ENCODE results near the gene NMRK2.

NMRK2 gene

GRCh38 chr19:3919793-3920192 is 13.1 kb upstream of the NMRK2 start:
- no peak overlapping the region for H4K91ac ChIP-seq (ENCODE audit: low read depth, low read length, poor library complexity)
- DNase-seq (ENCODE audit: low spot score) = no peak
- no peak overlapping the region for H2AK5ac ChIP-seq (ENCODE audit: low read depth, low read length)
- H2BK15ac ChIP-seq (ENCODE audit: low read length) = no peak overlapping the region
- H3K36me3 ChIP-seq (replicated peaks in 1 of 2; ENCODE audit: control insufficient read depth in 2 of 2, insufficient read depth in 2 of 2, low read length in 2 of 2) = peaks cover 16 to 20% of the 10 kb centered on the region in 2 donors
- H3K18ac ChIP-seq (ENCODE audit: low read length) = no peak overlapping the region
- H3K23ac ChIP-seq (ENCODE audit: low read depth, low read length, poor library complexity) = no peak overlapping the region
- H3K9ac ChIP-seq (ENCODE audit: low read depth, low read length, poor library complexity) = no peak overlapping the region
- H2BK12ac ChIP-seq (ENCODE audit: low read length) = no peak overlapping the region
- no peak overlapping the region for H3K4ac ChIP-seq (ENCODE audit: low read length)
- peaks cover 8 to 9% of the 10 kb centered on the region in 2 donors for H3K9me3 ChIP-seq (replicated peaks in 1 of 2; ENCODE audit: control insufficient read depth in 2 of 2, insufficient read depth in 1 of 2, low read depth in 1 of 2, low read length in 2 of 2)
- H3K4me2 ChIP-seq (ENCODE audit: insufficient read depth, low read length, poor library complexity, severe bottlenecking) = no peak overlapping the region
- no CpG with 5 or more reads among the region's 8 CpGs for WGBS, 2 donors (ENCODE audit: extremely low coverage in 2 of 2, insufficient read length in 2 of 2, insufficient replicate concordance in 1 of 2)
- no peak overlapping the region for H2AFZ ChIP-seq (ENCODE audit: low read length)
- no peak overlapping the region for H3K4me3 ChIP-seq (ENCODE audit: low read length in 2 of 2)
- H3K14ac ChIP-seq (ENCODE audit: low read length) = no peak overlapping the region
- no peak overlapping the region for H4K8ac ChIP-seq (ENCODE audit: low read depth, low read length)
- H3K27ac ChIP-seq (replicated peaks; ENCODE audit: low read length) = no peak overlapping the region
- H2BK120ac ChIP-seq (ENCODE audit: low read depth, low read length) = peak overlapping the region; percentile 41
- no peaks in the 10 kb centered on the region for H3K79me1 ChIP-seq (ENCODE audit: low read depth, low read length)
- no peaks in the 10 kb centered on the region for H3K27me3 ChIP-seq (ENCODE audit: control insufficient read depth in 3 of 3, insufficient read depth in 3 of 3, low read depth in 1 of 3, low read length in 3 of 3)
- no peaks in the 10 kb centered on the region for H3K4me1 ChIP-seq (ENCODE audit: control insufficient read depth in 2 of 2, insufficient read depth in 1 of 2, low read depth in 1 of 2, low read length in 2 of 2)
- H2BK5ac ChIP-seq (ENCODE audit: low read length) = no peak overlapping the region

DNA sequence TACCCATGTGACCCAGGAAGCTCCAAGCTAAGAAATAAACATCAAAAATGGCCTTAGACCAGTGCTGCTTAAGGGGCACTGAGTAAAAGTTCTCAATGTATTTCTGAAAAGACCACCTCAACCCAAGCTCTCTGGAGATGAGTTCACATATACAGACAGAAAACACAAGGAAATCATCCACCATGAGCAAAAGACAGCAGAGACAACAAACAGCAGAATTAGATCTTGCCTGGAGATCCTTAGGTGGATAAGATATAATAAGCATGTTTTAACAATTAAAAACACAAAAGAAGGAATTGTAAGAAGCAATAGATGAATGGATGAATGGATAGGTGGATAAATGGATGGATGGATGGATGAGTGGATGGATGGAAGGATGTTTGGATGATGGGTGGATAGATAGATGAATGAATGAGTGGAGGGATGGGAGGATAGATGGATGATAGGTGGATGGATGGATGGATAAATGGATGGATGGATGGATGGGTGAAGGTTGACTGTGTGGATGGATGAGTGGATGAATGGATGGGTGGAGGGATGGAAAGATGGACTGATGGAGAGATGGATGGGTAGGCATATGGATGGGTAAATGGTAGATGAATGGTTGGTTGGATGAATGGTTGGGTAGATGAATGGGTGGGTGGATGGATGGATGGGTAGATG is 9.6 kb upstream of the NMRK2 start:
- no peaks in the 10 kb centered on the region for H3K4me1 ChIP-seq (ENCODE audit: control insufficient read depth in 2 of 2, insufficient read depth in 1 of 2, low read depth in 1 of 2, low read length in 2 of 2)
- H3K9me3 ChIP-seq (replicated peaks in 1 of 2; ENCODE audit: control insufficient read depth in 2 of 2, insufficient read depth in 1 of 2, low read depth in 1 of 2, low read length in 2 of 2) = peaks cover 5% of the 10 kb centered on the region in 2 donors
- no peak overlapping the region for H4K91ac ChIP-seq (ENCODE audit: low read depth, low read length, poor library complexity)
- no peak overlapping the region for H3K14ac ChIP-seq (ENCODE audit: low read length)
- no peak overlapping the region for H4K8ac ChIP-seq (ENCODE audit: low read depth, low read length)
- no peak overlapping the region for H3K9ac ChIP-seq (ENCODE audit: low read depth, low read length, poor library complexity)
- no peak overlapping the region for H2AK5ac ChIP-seq (ENCODE audit: low read depth, low read length)
- no peak overlapping the region for H3K27ac ChIP-seq (replicated peaks; ENCODE audit: low read length)
- no peak overlapping the region for H3K4ac ChIP-seq (ENCODE audit: low read length)
- H2BK120ac ChIP-seq (ENCODE audit: low read depth, low read length) = no peak overlapping the region
- no peak overlapping the region for H3K4me2 ChIP-seq (ENCODE audit: insufficient read depth, low read length, poor library complexity, severe bottlenecking)
- no peak overlapping the region for H3K23ac ChIP-seq (ENCODE audit: low read depth, low read length, poor library complexity)
- H3K4me3 ChIP-seq (ENCODE audit: low read length in 2 of 2) = no peak overlapping the region
- H3K18ac ChIP-seq (ENCODE audit: low read length) = no peak overlapping the region
- H2AFZ ChIP-seq (ENCODE audit: low read length) = no peak overlapping the region
- no peak overlapping the region for H2BK15ac ChIP-seq (ENCODE audit: low read length)
- H3K79me1 ChIP-seq (ENCODE audit: low read depth, low read length) = peaks cover under 1% of the 10 kb centered on the region
- no peak overlapping the region for H2BK5ac ChIP-seq (ENCODE audit: low read length)
- H3K27me3 ChIP-seq (ENCODE audit: control insufficient read depth in 3 of 3, insufficient read depth in 3 of 3, low read depth in 1 of 3, low read length in 3 of 3) = no peaks in the 10 kb centered on the region
- DNase-seq (ENCODE audit: low spot score) = no peak
- no peak overlapping the region for H2BK12ac ChIP-seq (ENCODE audit: low read length)
- peaks cover 14 to 20% of the 10 kb centered on the region in 2 donors for H3K36me3 ChIP-seq (replicated peaks in 1 of 2; ENCODE audit: control insufficient read depth in 2 of 2, insufficient read depth in 2 of 2, low read length in 2 of 2)

GRCh38 chr19:3923912-3924311 is 9.0 kb upstream of the NMRK2 start:
- Histone ChIP-seq H2AFZ (ENCODE audit: low read length) (no peak overlapping the region), H2BK15ac (ENCODE audit: low read length) (no peak overlapping the region), H2AK5ac (ENCODE audit: low read depth, low read length) (no peak overlapping the region), H3K18ac (ENCODE audit: low read length) (no peak overlapping the region), H3K9me3 (replicated peaks in 1 of 2; ENCODE audit: control insufficient read depth in 2 of 2, insufficient read depth in 1 of 2, low read depth in 1 of 2, low read length in 2 of 2) (peaks cover 3 to 5% of the 10 kb centered on the region in 2 donors), H3K27ac (replicated peaks; ENCODE audit: low read length) (no peak overlapping the region), H3K14ac (ENCODE audit: low read length) (no peak overlapping the region), H4K91ac (ENCODE audit: low read depth, low read length, poor library complexity) (no peak overlapping the region), H3K4me1 (ENCODE audit: control insufficient read depth in 2 of 2, insufficient read depth in 1 of 2, low read depth in 1 of 2, low read length in 2 of 2) (no peaks in the 10 kb centered on the region), H3K23ac (ENCODE audit: low read depth, low read length, poor library complexity) (no peak overlapping the region), H2BK5ac (ENCODE audit: low read length) (no peak overlapping the region), H2BK12ac (ENCODE audit: low read length) (no peak overlapping the region), H3K4me3 (ENCODE audit: low read length in 2 of 2) (no peak overlapping the region), H3K36me3 (replicated peaks in 1 of 2; ENCODE audit: control insufficient read depth in 2 of 2, insufficient read depth in 2 of 2, low read length in 2 of 2) (peaks cover 14 to 16% of the 10 kb centered on the region in 2 donors), H3K4me2 (ENCODE audit: insufficient read depth, low read length, poor library complexity, severe bottlenecking) (no peak overlapping the region), H3K9ac (ENCODE audit: low read depth, low read length, poor library complexity) (no peak overlapping the region), H4K8ac (ENCODE audit: low read depth, low read length) (no peak overlapping the region), H3K27me3 (ENCODE audit: control insufficient read depth in 3 of 3, insufficient read depth in 3 of 3, low read depth in 1 of 3, low read length in 3 of 3) (no peaks in the 10 kb centered on the region), H3K4ac (ENCODE audit: low read length) (no peak overlapping the region), H2BK120ac (ENCODE audit: low read depth, low read length) (no peak overlapping the region), H3K79me1 (ENCODE audit: low read depth, low read length) (peaks cover 2% of the 10 kb centered on the region)
- WGBS, 2 donors (ENCODE audit: extremely low coverage in 2 of 2, insufficient read length in 2 of 2, insufficient replicate concordance in 1 of 2) = no CpG with 5 or more reads among the region's 1 CpG
- DNase-seq (ENCODE audit: low spot score) = no peak

DNA sequence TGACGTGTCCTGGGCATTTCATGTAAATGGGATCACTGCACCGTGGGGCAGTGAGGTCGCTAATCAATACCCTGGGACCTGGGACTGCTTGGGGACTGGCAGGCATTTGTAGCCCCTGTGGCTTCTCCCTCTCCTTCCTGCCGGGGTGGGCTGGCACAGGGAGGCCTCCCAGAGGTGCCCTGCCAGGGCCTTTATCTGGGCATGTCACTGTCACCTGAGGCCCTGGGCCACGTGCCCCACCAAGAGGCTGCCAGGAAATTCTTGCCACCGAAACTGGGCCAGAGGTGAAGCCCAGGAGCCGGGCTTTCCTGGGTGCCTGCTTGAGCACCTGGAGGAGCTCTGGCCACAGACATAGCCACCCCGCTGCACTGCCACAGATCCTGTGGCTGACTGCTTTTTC is 1.8 kb upstream of the NMRK2 start:
- H4K8ac ChIP-seq (ENCODE audit: low read depth, low read length) = no peak overlapping the region

More for the DNA sequence above, 1.8 kb upstream of the NMRK2 start:
- WGBS, 2 donors (ENCODE audit: extremely low coverage in 2 of 2, insufficient read length in 2 of 2, insufficient replicate concordance in 1 of 2) = no CpG with 5 or more reads among the region's 8 CpGs
- Histone ChIP-seq H2AFZ (ENCODE audit: low read length) (no peak overlapping the region), H3K4ac (ENCODE audit: low read length) (no peak overlapping the region), H3K27me3 (ENCODE audit: control insufficient read depth in 3 of 3, insufficient read depth in 3 of 3, low read depth in 1 of 3, low read length in 3 of 3) (peaks cover 2 to 15% (median 11%) of the 10 kb centered on the region in 3 experiments), H3K4me2 (ENCODE audit: insufficient read depth, low read length, poor library complexity, severe bottlenecking) (no peak overlapping the region), H4K91ac (ENCODE audit: low read depth, low read length, poor library complexity) (no peak overlapping the region), H3K14ac (ENCODE audit: low read length) (no peak overlapping the region), H3K9me3 (replicated peaks in 1 of 2; ENCODE audit: control insufficient read depth in 2 of 2, insufficient read depth in 1 of 2, low read depth in 1 of 2, low read length in 2 of 2) (no peaks in the 10 kb centered on the region), H2BK5ac (ENCODE audit: low read length) (no peak overlapping the region), H3K27ac (replicated peaks; ENCODE audit: low read length) (no peak overlapping the region), H3K18ac (ENCODE audit: low read length) (no peak overlapping the region), H2AK5ac (ENCODE audit: low read depth, low read length) (no peak overlapping the region), H3K4me1 (ENCODE audit: control insufficient read depth in 2 of 2, insufficient read depth in 1 of 2, low read depth in 1 of 2, low read length in 2 of 2) (peaks cover 3 to 8% of the 10 kb centered on the region in 2 donors), H3K4me3 (ENCODE audit: low read length in 2 of 2) (no peak overlapping the region), H3K36me3 (replicated peaks in 1 of 2; ENCODE audit: control insufficient read depth in 2 of 2, insufficient read depth in 2 of 2, low read length in 2 of 2) (no peaks in the 10 kb centered on the region), H3K79me1 (ENCODE audit: low read depth, low read length) (peaks cover 2% of the 10 kb centered on the region), H2BK12ac (ENCODE audit: low read length) (no peak overlapping the region), H2BK15ac (ENCODE audit: low read length) (no peak overlapping the region), H2BK120ac (ENCODE audit: low read depth, low read length) (no peak overlapping the region), H3K23ac (ENCODE audit: low read depth, low read length, poor library complexity) (no peak overlapping the region), H3K9ac (ENCODE audit: low read depth, low read length, poor library complexity) (no peak overlapping the region)
- no peak for DNase-seq (ENCODE audit: low spot score)
